ENCODE data around the gene BCL2L11.

DNA sequence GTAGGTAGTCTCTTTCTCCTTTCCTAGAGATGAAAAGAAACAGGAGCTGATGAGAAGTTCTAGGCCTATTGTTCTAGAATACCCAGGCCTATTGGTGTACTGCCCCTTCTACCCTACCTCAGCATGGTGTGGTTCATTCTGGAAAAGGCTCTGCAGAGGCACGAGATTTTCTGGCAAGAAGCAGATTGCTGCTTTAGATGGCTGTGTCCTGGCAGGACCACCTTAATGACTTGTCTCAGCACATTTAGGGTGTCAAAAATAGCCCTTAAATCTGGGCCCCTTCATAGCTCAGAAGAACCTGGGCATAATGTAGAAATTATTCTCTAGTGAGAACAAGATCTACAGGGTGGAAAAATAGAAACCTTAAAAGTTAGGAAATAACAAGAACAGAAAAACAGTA is 87.9 kb downstream of the BCL2L11 start:
- TF ChIP-seq, protein P1, sequence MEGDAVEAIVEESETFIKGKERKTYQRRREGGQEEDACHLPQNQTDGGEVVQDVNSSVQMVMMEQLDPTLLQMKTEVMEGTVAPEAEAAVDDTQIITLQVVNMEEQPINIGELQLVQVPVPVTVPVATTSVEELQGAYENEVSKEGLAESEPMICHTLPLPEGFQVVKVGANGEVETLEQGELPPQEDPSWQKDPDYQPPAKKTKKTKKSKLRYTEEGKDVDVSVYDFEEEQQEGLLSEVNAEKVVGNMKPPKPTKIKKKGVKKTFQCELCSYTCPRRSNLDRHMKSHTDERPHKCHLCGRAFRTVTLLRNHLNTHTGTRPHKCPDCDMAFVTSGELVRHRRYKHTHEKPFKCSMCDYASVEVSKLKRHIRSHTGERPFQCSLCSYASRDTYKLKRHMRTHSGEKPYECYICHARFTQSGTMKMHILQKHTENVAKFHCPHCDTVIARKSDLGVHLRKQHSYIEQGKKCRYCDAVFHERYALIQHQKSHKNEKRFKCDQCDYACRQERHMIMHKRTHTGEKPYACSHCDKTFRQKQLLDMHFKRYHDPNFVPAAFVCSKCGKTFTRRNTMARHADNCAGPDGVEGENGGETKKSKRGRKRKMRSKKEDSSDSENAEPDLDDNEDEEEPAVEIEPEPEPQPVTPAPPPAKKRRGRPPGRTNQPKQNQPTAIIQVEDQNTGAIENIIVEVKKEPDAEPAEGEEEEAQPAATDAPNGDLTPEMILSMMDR (IDR thresholded peaks at IDR 0.05) = no peak
- no peak for TF ChIP-seq POLR2A (IDR thresholded peaks at IDR 0.05)

Data from ovary (tissue), 3 donors.